GM21360 (cell line): ENCODE measurements around the gene IL17F.
"Not testable (repeated sequence)": the region's sequence is repeated elsewhere in the genome, so short reads cannot be mapped to it uniquely, and the experiment has no call there.

Experiments used
- ATAC-seq: cut with Tn5 transposase; IDR thresholded peaks from one replicate; pipeline ENCODE4 v1.9.1; 2021; ENCODE audit warnings: mild to moderate bottlenecking, moderate library complexity; ENCODE audit not compliant: unreplicated experiment

IL17F gene

DNA sequence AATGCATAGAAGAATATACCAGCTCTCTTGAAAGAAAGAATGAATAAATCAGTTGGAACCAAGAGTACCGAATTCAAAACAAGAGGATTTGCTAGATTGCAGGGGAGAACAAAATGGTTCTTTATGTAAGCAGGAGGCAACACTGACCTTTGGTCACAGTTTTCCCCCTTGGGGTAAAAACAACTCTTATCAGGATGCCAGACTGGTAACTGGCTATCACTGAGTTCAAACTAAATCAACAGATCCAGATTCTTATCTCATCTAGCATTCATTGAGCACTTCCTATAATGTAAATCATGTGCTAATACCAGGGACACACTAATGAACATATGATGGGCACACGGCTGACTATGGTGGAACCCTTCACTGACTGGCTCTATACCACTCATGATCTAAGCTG lies 4.8 kb upstream of the IL17F start:
- ATAC-seq, result no peak

DNA sequence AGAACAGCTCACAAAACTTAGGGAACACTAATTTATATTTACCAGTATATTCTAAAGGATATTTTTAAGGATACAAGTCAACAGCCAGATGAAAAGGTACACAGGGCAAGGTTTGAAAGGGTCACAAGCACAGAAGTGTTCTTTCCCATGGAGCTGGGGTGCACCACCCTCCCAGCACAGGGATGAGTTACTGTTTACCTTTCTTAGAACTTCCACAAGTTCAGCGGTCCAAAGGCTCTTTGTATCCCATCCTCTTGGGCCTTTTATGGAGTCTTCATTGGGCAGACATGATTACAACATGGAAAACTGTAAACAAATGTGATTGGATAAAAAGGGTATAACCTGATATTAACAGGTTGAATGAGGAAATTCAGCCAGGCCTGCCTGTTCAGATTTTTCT lies 1.1 kb upstream of the IL17F start:
- no peak for ATAC-seq

GRCh38 chr6:52243282-52243893 lies 912 bp downstream of the IL17F start:
- ATAC-seq, result no peak

DNA sequence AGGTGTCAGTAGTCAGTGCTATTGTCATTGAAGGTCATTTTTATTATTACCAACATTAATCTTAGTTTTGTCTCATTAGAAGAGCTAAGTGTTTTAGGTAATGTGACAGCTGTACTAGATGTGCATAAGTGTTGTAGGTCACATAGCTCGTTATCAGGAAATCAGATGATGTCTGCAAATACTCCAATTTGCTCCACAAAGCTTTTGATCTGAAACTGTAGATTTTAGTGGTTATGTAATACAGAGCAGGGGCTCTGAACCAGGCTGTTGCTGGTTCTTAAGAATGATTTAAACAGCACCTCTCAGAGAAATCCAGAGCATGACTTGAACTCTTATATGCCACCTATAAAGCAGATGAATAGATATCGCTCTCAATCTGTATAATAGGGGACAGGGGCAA lies 2.5 kb downstream of the IL17F start:
- no peak for ATAC-seq

DNA sequence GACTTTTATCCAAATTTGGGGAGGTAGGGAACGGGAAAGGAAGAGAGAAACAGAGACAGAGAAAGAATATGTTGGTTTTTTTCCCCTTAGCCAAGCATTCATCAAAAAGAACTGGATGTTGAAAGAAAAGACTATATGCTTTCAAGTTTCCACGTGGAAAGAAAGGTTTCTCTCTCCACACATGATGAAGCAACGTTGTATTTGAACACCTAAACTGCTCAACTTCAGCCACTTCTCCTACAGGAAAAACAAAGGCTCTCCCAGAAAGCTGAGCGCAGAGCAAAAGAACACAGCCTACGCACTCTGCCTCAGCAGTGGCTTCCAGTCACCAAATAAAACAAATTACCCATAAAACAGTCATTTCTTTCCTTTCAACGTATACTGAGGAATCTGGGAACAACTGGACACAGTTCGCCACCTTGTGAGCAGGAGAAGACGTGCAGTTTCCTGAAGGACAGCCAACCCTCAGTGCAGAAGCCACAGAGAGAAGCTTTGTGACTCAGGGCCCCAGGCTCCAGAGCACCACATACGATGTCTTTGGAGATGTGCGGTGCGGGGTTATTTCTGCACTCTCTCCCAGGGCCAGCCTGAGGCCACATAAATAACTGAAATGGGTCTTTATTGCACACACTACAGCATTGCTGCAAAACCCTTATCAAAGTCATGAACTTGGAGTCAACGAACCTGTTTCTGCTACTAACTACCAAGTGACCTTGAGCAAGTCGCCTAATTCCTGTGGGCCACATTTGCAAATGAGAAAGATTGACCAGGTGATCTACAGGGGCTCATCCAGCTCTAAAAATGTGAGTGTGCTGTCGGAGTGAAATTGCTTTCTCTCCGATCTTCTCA lies 10.1 kb downstream of the IL17F start:
- ATAC-seq, result peak; percentile 82

DNA sequence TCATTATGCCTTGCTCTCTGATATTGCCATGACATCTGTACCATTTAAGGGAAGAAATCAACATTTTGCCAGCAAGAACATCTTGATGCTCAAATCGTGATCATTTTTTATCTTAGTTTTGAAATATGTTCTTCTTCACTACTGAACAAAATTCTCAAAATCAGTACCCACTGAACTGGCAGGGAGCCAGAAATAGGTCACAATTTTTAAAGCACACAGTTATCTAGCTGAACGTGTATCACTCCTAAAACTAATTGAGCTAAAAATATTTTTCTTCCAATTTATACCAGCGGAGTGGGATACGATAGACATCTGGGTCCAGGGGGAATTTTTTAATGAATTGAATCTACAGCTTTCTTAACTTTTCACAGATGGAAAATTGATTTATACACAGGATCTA lies 11.3 kb downstream of the IL17F start:
- no peak for ATAC-seq

GRCh38 chr6:52231406-52232127 lies 12.7 kb downstream of the IL17F start:
- no peak for ATAC-seq

DNA sequence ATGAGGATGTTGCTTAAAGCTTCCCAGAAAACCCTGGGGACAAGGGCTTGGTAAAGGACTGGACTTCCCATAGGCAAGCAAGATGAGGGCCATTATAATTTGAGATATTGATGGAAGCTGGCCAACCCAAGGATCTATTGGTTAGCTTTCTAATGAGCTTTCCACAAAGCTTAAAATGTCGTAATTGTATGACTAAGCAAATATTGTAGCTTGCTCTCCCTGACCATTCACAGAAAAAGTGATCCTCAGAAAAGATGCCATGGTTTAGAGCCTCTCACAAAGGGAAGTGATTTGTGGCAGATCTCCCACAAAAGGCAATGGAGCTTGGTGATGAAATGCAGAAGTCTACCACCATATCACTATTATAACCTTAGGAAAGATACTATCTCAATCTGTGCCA lies 13.6 kb downstream of the IL17F start:
- no peak for ATAC-seq

DNA sequence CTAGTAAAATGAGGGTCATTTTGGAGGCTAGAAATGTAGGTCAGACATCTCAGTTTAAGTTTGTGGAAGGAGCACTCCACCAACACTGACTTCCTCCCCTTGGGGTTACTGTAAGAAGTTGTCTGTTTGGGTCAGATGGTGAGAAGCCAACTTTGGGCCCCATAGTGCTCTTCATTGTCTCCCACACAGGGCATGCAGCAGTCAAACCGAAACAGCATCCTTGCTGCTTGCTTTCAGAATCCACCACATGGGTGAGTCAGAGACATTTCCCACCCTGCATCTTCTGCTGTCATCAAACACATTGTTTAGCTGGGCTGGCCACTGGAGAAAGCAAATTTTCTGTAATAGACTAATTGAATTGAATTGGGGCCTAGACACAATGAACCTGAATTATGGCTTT lies 16.8 kb downstream of the IL17F start:
- ATAC-seq, result peak; percentile 100

DNA sequence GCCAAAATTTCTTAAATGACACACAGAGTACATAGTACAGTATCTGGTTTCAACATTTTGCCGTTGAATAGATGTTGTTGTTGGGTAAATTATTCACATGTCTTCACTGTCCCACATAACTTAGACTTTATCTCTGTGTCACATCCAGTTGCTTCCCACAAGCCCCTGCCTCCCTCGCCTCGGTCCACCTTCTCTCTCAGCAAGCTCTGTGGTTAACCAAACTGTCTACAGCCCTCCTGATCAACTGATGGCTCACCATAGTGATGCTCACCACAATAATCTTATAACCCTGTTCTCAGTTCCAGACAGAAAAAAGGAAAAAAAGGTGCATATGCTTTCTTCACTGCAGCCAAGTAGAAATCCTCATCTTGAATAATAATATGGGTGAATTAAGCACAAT lies 23.0 kb downstream of the IL17F start:
- ATAC-seq, result peak; percentile 66

- no peak for ATAC-seq
Observed at GRCh38 chr6:52217761-52218160, 26.5 kb downstream of the IL17F start.

DNA sequence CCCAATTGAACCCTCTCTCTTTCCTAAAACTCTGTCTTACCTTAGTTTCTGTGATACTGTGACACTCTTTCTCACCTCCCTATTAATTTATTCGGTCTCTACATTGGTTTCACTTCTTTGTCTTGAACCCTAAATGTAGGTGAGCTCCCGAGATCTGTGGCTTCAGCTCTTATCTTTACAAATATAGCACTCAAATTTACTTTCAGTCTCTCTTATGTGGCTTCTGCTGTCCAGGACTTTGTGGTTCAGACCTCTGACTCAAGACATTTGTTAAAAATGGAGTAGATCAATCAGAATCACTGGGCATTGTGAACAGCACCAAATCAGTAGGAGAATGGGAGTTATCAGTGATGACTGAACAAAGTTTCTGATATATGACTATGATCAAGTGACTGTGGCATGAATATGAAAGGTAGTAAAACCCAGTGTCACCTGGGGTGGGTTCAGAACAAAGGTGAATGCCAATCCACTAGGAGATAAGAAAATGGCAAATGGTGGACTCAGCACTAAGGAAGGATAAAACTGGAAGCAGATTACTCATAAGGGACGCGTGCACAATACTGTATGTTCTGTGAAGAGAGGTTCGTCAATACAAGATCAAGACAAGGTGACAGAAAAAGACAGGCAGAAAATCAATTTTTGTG lies 27.2 kb downstream of the IL17F start:
- peak; percentile 58 for ATAC-seq

DNA sequence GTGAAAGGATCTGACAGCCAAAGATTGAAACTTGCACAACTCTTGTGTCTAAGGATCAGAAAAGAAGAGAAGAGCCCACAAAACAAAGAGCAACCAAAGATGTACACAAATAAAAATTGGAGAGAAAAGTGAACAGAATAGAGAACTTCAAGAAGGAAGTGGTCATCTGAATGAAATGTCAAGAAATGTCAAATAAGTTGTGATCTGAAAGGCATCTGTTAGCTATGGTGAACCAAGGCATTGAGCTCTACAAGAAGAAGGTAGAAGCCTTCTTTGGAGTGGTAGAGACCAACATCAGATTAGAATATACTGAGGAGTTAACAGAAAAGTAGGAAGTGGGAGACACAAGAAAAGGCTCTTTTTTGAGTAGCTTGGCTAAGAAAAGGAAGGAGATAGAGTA lies 28.5 kb downstream of the IL17F start:
- ATAC-seq, result no peak

- no peak for ATAC-seq
Observed at GRCh38 chr6:52213127-52213526, 31.2 kb downstream of the IL17F start.

DNA sequence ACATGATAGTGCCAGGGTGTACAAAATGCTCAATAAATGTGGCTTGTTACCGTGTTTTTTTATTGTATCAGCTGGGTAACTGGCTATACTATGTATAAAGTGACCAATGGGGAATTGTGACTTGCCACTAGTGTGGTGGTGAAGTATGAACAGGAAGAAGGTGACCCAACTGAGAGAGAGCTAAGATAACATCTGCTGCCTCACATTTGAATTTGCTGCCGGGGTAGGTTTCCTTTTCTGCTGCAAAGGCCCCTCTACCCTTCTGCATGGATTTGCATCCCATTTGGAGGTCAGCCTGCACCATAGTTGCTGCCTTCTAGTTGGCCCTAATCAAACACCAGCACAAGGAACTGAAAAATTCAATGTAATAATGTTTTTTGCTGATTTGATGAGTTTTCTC lies 34.1 kb downstream of the IL17F start:
- peak; percentile 60 for ATAC-seq

- ATAC-seq, result peak; percentile 46
Observed at GRCh38 chr6:52209770-52210169, 34.5 kb downstream of the IL17F start.

DNA sequence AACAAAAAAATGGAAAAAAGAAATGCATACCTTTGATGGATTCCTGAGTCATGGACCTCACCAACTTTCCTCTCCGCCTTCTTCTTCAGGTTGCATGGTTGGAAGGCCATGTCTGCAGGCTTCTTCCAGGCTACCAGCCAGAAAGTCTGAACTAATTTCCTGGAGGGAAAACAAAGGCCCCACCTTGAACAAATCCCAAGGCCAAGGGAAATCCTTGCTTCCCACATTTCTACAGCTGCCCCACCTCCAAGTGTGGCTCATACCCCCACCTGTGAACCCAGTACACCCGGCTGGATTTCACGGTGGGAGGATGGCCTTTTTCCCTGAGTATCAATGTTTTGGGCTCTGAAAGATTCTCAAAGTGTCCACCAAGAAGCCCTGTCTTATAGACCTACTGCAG lies 35.7 kb downstream of the IL17F start:
- ATAC-seq, result no peak

GRCh38 chr6:52207066-52207465 lies 37.2 kb downstream of the IL17F start:
- ATAC-seq, result no peak

DNA sequence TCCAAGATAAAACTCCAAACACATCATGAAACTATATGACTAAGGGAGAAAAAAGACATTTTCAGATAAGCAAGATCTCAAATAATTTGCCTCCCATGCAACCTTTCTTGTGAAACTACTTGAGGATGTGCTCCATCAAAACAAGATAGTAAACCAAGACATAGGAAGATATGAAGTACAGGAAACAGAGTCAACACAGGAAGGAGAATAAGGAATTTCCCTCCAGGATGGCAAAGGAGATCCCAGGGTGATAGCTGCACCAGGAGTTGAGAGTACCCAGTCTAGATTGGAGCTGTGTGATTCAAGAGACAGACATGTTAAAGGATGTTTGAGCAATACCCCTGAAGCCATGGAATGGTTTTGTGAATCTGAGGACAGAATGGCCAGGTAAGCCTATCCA lies 42.8 kb downstream of the IL17F start:
- no peak for ATAC-seq

- no peak for ATAC-seq
Observed at GRCh38 chr6:52201046-52201445, 43.3 kb downstream of the IL17F start.

DNA sequence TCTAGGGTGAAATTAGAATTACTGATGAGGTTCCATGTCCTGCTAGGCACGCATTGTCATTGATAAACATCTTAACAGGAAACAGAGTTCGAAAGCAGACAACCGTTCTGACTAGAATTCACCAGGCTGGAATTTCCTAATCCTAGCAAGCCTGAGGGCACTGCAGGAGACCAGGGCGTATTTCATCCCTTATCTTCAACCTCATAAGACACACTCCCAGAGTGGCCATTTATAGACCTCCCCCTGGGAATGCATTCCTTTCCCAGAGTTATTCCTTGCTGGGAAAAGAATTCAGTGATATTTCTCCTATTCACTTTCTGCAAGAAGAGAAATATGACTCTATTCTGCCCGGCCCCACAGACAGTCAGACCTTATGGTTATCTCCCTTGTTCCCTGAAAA lies 44.2 kb downstream of the IL17F start:
- not testable (repeated sequence) for ATAC-seq
